Gastroesophageal sphincter (tissue), 4 donors: Measurements from ENCODE around the gene REX1BD. TPM values are rescaled to one million over a fixed set of nuclear protein-coding genes. Genes with fewer than 3 reads are reported as not detected.

Experiments used
- small RNA-seq, 4 donors: library from RNA; depleted of rRNA; stranded (forward); fragments of <200 nt; gene quantifications; one replicate each; pipeline ENCODE3, GENCODE V24; 2016
- total RNA-seq, 4 donors: library from RNA; depleted of rRNA; stranded (reverse); fragments of >200 nt; gene quantifications; one replicate each; pipeline ENCODE4 v1.1.0, GENCODE V29; 2016

Gene REX1BD
- total RNA-seq, 4 donors from 2014 or later: 64.8 to 72.6 (median 68.6) TPM

Small RNA genes lying within 50 kb of the gene (small RNA-seq; reads per million reads assigned to genes)
- gene RN7SL155P: 0 reads per million in 4 donors

Other genes with a start within 250 kb of the REX1BD start
- gene PGPEP1, start 248.2 kb upstream of the REX1BD start, total RNA-seq: 10 to 100 TPM; 15.0 to 38.2 (median 23.1) TPM
- gene GDF15, start 202.6 kb upstream of the REX1BD start, total RNA-seq: 1 to 10 TPM in 3 of 4 donors, under 1 TPM in 1; 0.62 to 3.7 (median 3.0) TPM
- gene LRRC25, start 191.2 kb upstream of the REX1BD start, total RNA-seq: 10 to 100 TPM in 1 of 4 donors, 1 to 10 TPM in 3; 1.9 to 19.0 (median 4.8) TPM
- 10 to 100 TPM; 58.4 to 76.2 (median 61.3) TPM for gene SSBP4, start 169.4 kb upstream of the REX1BD start, total RNA-seq
- 10 to 100 TPM; 15.2 to 31.6 (median 19.8) TPM for gene ISYNA1, start 150.7 kb upstream of the REX1BD start, total RNA-seq
- gene ELL, start 66.7 kb upstream of the REX1BD start, total RNA-seq: 10 to 100 TPM; 12.5 to 19.0 (median 14.7) TPM
- gene FKBP8, start 45.2 kb upstream of the REX1BD start, total RNA-seq: 100 to 1,000 TPM; 408 to 436 (median 418) TPM
- 100 to 1,000 TPM; 130 to 137 (median 135) TPM for gene KXD1, start 30.9 kb upstream of the REX1BD start, total RNA-seq
- gene UBA52, start 16.9 kb upstream of the REX1BD start, total RNA-seq: 100 to 1,000 TPM; 371 to 644 (median 574) TPM
- 10 to 100 TPM; 10.9 to 67.4 (median 42.7) TPM for gene CRLF1, start 18.0 kb downstream of the REX1BD start, total RNA-seq
- 1 to 10 TPM in 3 of 4 donors, under 1 TPM in 1; 0.96 to 4.0 (median 2.0) TPM for gene TMEM59L, start 24.1 kb downstream of the REX1BD start, total RNA-seq
- 10 to 100 TPM; 12.9 to 19.0 (median 14.6) TPM for gene KLHL26, start 48.2 kb downstream of the REX1BD start, total RNA-seq
- 1 to 10 TPM; 3.8 to 8.9 (median 6.3) TPM for gene CRTC1, start 94.9 kb downstream of the REX1BD start, total RNA-seq
- gene COMP, start 202.5 kb downstream of the REX1BD start, total RNA-seq: 1 to 10 TPM in 1 of 4 donors, under 1 TPM in 3; 0.40 to 4.4 (median 0.50) TPM
- 10 to 100 TPM; 53.6 to 92.2 (median 59.9) TPM for gene UPF1, start 243.2 kb downstream of the REX1BD start, total RNA-seq